ENCODE data around the gene NPVF.

DNA sequence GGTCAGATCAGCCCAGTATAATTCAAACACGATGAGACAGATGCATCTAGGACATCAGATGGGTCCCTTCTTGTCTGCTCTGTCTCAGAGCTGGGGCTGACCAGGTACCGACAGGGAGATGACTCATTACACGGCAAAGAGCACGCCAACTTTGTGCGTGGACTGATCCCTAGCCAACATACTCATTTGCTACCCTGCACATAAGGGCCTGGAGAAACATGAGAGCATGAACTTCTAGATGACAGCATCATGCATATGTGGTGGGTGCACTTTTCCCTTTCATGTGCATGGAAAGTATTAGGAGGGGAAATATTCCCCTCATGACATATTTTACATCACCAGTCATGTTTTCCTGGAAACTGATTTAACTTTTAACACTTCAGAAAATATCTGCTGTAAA lies 35.1 kb upstream of the NPVF start:
- no peak for TF ChIP-seq GATA3 (IDR thresholded peaks at IDR 0.05; ENCODE audit: low read depth, low read length)
- no peak for TF ChIP-seq GATA2 (IDR thresholded peaks at IDR 0.05; ENCODE audit: low read depth, low read length)

Measured in SH-SY5Y (cell line).